Gastroesophageal sphincter (tissue), 4 donors: ENCODE data around the gene MYO3B. TPM values are rescaled to one million over a fixed set of nuclear protein-coding genes. Genes with fewer than 3 reads are reported as not detected.

ENCODE experiments used
- ATAC-seq: fragments of 150-250 bp; one replicate; pipeline ENCODE4 v1.9.1; 2016; ENCODE audit warnings: mild to moderate bottlenecking, moderate library complexity
- H3K27ac ChIP-seq, 4 donors: fragments of 200-600 bp; sonication (generic) in 3 of 4; 1 replicate in 3 of 4; 2 replicates in 1 of 4; pipeline ENCODE4 v1.5.1; 2016 to 2019
- H3K27me3 ChIP-seq: fragments of 200-600 bp; sonication (generic); one replicate; pipeline ENCODE4 v1.5.1; 2019
- H3K36me3 ChIP-seq, 2 donors: fragments of 200-600 bp; sonication (generic); one replicate each; pipeline ENCODE4 v1.5.1; 2019; ENCODE audit warnings: control low read depth in 1 of 2
- H3K4me1 ChIP-seq, 3 donors: fragments of 200-600 bp; sonication (generic); 1 replicate in 2 of 3; 2 replicates in 1 of 3; pipeline ENCODE4 v1.5.1; 2016 to 2019; ENCODE audit warnings: control low read depth in 2 of 3
- H3K4me3 ChIP-seq, 2 donors: fragments of 200-600 bp; sonication (generic); one replicate each; pipeline ENCODE4 v1.5.1; 2019; ENCODE audit warnings: mild to moderate bottlenecking in 1 of 2, moderate library complexity in 1 of 2
- H3K9me3 ChIP-seq, 3 donors: fragments of 200-600 bp; sonication (generic); one replicate each; pipeline ENCODE4 v1.5.1; 2017 to 2019; ENCODE audit warnings: control low read depth in 2 of 3
- EP300 ChIP-seq: sonication (generic); formaldehyde crosslinking; IDR thresholded peaks from one replicate; pipeline ENCODE4 v1.6.1; 2017; ENCODE audit warnings: antibody characterized with exemption, mild to moderate bottlenecking
- POLR2A ChIP-seq, 2 donors: fragments of 450-650 bp; IDR thresholded peaks; one replicate each; pipeline ENCODE4 v1.6.1; 2017; ENCODE audit warnings: antibody characterized with exemption in 2 of 2, mild to moderate bottlenecking in 2 of 2, moderate library complexity in 1 of 2
- POLR2AphosphoS5 ChIP-seq: sonication (generic); formaldehyde crosslinking; IDR thresholded peaks from one replicate; pipeline ENCODE4 v1.6.1; 2017; ENCODE audit warnings: antibody characterized with exemption
- WGBS, 2 donors: methylation state at CpG; one replicate each; pipeline ENCODE4 v1.1.5; 2018; ENCODE audit warnings: low coverage in 1 of 2; 5-methylcytosine and 5-hydroxymethylcytosine counted together
- total RNA-seq, 4 donors: library from RNA; depleted of rRNA; stranded (reverse); fragments of >200 nt; gene quantifications; one replicate each; pipeline ENCODE4 v1.1.0, GENCODE V29; 2016
- TF ChIP-seq, protein P1 (sequence below), 4 experiments: fragments of 200-600 bp in 2 of 4; fragments of 450-650 bp in 2 of 4; sonication (generic) in 1 of 4; IDR thresholded peaks; one replicate each; pipeline ENCODE4 v1.5.1; 2017 to 2019; ENCODE audit warnings: antibody characterized with exemption in 4 of 4, mild to moderate bottlenecking in 2 of 4, moderate library complexity in 2 of 4

The MYO3B gene
- total RNA-seq, 4 donors from 2014 or later = not detected

GRCh38 chr2:170401187-170401586, 223.2 kb downstream of the MYO3B start:
- no peak overlapping the region for H3K4me3 ChIP-seq
- H3K27me3 ChIP-seq = peaks cover 2% of the 10 kb centered on the region
- TF ChIP-seq, protein P1, sequence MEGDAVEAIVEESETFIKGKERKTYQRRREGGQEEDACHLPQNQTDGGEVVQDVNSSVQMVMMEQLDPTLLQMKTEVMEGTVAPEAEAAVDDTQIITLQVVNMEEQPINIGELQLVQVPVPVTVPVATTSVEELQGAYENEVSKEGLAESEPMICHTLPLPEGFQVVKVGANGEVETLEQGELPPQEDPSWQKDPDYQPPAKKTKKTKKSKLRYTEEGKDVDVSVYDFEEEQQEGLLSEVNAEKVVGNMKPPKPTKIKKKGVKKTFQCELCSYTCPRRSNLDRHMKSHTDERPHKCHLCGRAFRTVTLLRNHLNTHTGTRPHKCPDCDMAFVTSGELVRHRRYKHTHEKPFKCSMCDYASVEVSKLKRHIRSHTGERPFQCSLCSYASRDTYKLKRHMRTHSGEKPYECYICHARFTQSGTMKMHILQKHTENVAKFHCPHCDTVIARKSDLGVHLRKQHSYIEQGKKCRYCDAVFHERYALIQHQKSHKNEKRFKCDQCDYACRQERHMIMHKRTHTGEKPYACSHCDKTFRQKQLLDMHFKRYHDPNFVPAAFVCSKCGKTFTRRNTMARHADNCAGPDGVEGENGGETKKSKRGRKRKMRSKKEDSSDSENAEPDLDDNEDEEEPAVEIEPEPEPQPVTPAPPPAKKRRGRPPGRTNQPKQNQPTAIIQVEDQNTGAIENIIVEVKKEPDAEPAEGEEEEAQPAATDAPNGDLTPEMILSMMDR (IDR thresholded peaks at IDR 0.05) = no peak
- no peak for TF ChIP-seq EP300
- TF ChIP-seq POLR2A (IDR thresholded peaks at IDR 0.05) = no peak
- no peak for TF ChIP-seq POLR2AphosphoS5
- H3K4me1 ChIP-seq = no peaks in the 10 kb centered on the region
- no CpG with 5 or more reads among the region's 3 CpGs for WGBS, 2 donors
- H3K36me3 ChIP-seq = no peaks in the 10 kb centered on the region
- H3K9me3 ChIP-seq = no peaks in the 10 kb centered on the region
- no peak overlapping the region for H3K27ac ChIP-seq
- ATAC-seq = no peak

- TF ChIP-seq POLR2AphosphoS5 = no peak
- TF ChIP-seq, protein P1 (IDR thresholded peaks at IDR 0.05) = no peak
- TF ChIP-seq POLR2A (IDR thresholded peaks at IDR 0.05) = no peak
- TF ChIP-seq EP300 = no peak
- peaks cover 21% of the 10 kb centered on the region for H3K27me3 ChIP-seq
- no peak overlapping the region for H3K27ac ChIP-seq
- no peak for ATAC-seq
- no peaks in the 10 kb centered on the region for H3K9me3 ChIP-seq
- H3K36me3 ChIP-seq = no peaks in the 10 kb centered on the region
- no peak overlapping the region for H3K4me3 ChIP-seq
- 46 to 82% methylated on average over 3 of the region's 3 CpGs for WGBS, 2 donors
- peaks cover 0 to 4% (median 0%) of the 10 kb centered on the region in 3 donors for H3K4me1 ChIP-seq
These were observed 226.9 kb downstream of the MYO3B start for GRCh38 chr2:170404846-170405245.

DNA sequence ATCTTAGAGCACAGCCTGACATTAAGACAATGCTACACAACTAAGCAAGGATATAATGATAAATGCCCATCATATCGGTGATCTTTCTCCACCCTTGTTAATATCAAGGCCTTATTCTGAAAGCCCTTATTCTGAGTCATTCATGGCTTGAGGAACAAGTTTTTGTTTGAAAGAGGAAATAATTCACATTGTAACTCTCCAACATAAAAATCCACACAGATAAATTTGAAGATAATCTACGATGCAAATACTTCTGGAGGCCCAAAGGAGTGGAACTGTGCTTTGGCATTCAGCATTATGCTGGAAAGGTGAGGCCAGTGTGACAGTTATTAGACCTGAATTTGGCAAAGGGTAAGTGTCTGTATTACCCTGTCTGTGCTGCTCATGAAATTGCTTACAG, 227.4 kb downstream of the MYO3B start:
- no peaks in the 10 kb centered on the region for H3K36me3 ChIP-seq
- no peak for ATAC-seq
- H3K27ac ChIP-seq = no peak overlapping the region
- H3K4me3 ChIP-seq = no peak overlapping the region
- H3K27me3 ChIP-seq = peaks cover 21% of the 10 kb centered on the region
- 45 to 64% methylated on average over 1 to 2 of the region's 2 CpGs for WGBS, 2 donors
- H3K9me3 ChIP-seq = no peaks in the 10 kb centered on the region
- TF ChIP-seq, protein P1 (IDR thresholded peaks at IDR 0.05) = no peak
- TF ChIP-seq POLR2AphosphoS5 (no peak), POLR2A (IDR thresholded peaks at IDR 0.05) (no peak), EP300 (no peak)
- H3K4me1 ChIP-seq = peaks cover 0 to 4% (median 0%) of the 10 kb centered on the region in 3 donors

DNA sequence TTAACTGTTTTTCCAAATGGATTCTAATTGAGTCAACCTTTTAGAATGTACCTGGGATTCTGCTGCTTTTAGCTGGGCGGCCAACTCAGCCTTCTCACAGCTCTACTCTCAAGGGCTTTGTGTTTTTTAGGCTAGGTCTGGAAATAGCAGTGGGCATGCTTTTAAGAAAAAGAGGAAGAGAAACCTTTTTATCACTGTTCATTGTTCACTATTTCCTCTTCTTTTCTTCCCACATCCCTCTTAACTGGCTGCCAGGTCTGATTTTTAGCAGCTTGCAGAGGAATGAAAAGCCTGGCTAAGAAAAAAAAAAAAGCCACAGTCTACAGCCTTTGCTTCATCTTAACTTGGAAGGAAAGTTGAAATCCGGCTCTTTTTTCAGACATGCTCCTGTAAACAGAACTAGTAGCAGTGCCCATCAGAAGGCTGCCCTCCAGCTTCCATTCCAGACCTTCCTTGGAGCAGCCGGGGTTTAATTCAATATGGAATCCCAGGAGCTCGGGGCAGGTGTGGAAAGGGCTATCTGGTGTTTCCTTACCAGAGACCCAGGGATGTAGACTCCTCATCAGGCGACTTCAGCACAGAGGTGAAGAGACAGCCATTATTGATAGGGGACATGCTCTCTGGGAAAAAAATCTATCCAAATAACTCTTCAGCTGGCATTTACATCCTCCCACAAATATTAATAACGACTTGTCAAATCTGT, 230.7 kb downstream of the MYO3B start:
- Histone ChIP-seq H3K27ac (no peak overlapping the region), H3K36me3 (no peaks in the 10 kb centered on the region), H3K9me3 (no peaks in the 10 kb centered on the region), H3K27me3 (peaks cover 21% of the 10 kb centered on the region), H3K4me3 (no peak overlapping the region), H3K4me1 (peaks cover 0 to 4% (median 0%) of the 10 kb centered on the region in 3 donors)
- peak; percentile 28 for ATAC-seq
- 20 to 23% methylated on average over 3 to 6 of the region's 6 CpGs for WGBS, 2 donors
- TF ChIP-seq, protein P1 (IDR thresholded peaks at IDR 0.05) = no peak

GRCh38 chr2:170409164-170409535, 231.2 kb downstream of the MYO3B start:
- 2 to 3% methylated on average over 9 of the region's 9 CpGs for WGBS, 2 donors
- H3K27me3 ChIP-seq = peaks cover 21% of the 10 kb centered on the region
- no peak overlapping the region for H3K4me3 ChIP-seq
- peak; percentile 60 for ATAC-seq
- no peak for TF ChIP-seq POLR2AphosphoS5
- TF ChIP-seq POLR2A (IDR thresholded peaks at IDR 0.05) = no peak
- TF ChIP-seq, protein P1 (IDR thresholded peaks at IDR 0.05) = peak; percentile 69 to 83 (median 80)
- no peak for TF ChIP-seq EP300
- H3K9me3 ChIP-seq = no peaks in the 10 kb centered on the region
- no peaks in the 10 kb centered on the region for H3K36me3 ChIP-seq
- peaks cover 0 to 4% (median 0%) of the 10 kb centered on the region in 3 donors for H3K4me1 ChIP-seq
- H3K27ac ChIP-seq = no peak overlapping the region
